ENCODE measurements around the gene ALDH7A1.

- no peak for TF ChIP-seq ZC3H10 (CRISPR knock-in tag; IDR thresholded peaks at IDR 0.05)
- no peak for TF ChIP-seq PATZ1 (CRISPR knock-in tag; IDR thresholded peaks at IDR 0.05; ENCODE audit: borderline replicate concordance)
- TF ChIP-seq ZNF565 (CRISPR knock-in tag; conservative IDR thresholded peaks at IDR 0.05; ENCODE audit: low read depth) = no peak
Measured at GRCh38 chr5:126619781-126620180, 24.8 kb upstream of the ALDH7A1 start.

All from SK-N-SH treated with all-trans-retinoic acid at 6 μM for 48 hours (cell line).